MV-4-11 (cell line): Measurements from ENCODE around the gene HOXA9.

ENCODE experiments used
- DNase-seq: peaks from one replicate; lab custom pipeline; 2025; lab: John Stamatoyannopoulos, UW

Gene HOXA9

DNA sequence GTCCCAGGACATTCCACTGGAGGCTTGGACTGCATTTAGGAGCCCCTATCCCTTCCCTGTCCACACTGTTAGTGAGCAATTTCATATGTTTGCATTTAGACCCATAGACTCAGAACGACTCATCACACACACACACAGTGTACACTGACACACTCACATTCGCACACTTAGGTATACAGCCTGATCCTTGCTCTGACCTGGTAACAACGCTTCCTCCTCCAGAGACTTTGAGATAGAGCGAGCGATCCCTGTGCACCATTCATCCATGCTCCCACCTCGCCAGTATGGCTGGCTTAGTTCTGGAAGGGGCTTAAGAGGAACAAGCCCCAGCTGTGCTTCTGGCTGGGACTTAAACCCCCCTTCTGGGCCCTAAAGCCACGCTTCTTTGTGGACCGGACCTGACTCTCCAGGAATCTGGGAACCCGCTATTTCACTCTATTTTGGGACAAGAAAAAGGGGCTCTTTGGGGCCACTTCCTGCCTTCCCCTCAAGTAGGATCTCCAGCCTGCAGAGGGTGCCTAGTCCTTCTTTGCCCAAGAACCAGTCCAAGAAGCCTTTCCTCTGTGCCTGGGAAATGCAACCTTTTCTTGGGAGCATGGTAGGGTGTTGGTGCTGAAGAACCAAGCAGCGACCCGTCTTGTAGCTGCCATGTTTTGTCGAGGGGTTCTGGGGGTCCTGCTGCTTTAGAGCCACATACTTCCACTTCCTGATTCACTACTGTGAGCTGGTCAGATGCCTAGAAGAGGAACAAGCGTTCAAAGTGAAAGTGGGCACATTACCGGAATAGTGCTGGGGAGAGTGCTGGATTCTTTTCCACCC, 35.6 kb upstream of the HOXA9 start:
- DNase-seq: peak; percentile 83

GRCh38 chr7:27199849-27200760, 34.8 kb upstream of the HOXA9 start, which contains the start of gene HOXA13:
TSS of gene HOXA13 (minus strand) at chr7:27200091. CDS start at chr7:27200077, 14 bp downstream.
- no peak for DNase-seq

DNA sequence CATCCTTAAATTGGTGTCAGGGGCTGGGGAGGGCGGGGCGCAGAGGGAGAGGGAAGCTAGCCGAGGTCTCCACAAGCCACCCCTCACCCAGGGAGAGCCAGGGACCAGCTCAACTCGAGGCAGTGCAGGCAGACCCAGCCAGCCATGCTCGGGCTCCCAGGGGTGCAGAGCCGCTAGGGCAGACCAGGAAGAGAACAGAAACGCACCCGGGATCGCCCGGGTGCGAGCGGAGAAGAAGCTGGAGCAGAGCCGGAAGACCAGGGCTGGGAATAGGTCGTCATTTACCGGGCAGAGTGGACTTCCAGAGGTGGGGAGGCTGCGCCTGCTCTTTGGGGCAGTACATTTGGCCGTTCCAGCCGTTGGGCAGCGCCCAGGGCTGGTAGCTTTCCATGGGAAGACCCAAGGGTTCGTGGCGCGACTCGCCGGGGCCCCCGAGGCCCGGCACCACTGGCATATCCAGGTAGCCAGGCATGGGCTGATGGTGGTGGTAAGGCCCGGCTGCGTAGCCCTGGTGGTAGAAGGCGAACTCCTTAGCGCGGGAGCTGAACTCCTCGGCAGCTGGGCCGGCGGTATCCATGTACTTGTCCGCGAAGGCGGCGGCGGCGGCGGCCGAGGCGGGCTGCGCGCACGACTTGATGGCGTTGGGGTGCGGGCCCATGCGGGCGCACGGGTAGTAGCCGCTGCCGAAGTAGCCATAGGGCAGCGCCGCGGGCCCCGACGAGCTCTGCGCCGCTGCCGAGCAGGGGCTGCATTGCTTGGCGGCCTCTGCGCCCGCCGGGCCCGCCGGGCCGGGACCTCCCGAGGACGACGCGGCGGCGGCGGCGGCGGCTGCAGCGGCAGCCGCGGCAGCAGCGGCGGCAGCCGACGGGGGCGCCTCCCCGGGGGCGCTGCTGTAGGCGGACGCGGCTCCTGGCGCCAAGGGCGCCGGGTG, 33.8 kb upstream of the HOXA9 start:
- DNase-seq: no peak

- DNase-seq: no peak
These were observed 33.0 kb upstream of the HOXA9 start for GRCh38 chr7:27198138-27198841.

DNA sequence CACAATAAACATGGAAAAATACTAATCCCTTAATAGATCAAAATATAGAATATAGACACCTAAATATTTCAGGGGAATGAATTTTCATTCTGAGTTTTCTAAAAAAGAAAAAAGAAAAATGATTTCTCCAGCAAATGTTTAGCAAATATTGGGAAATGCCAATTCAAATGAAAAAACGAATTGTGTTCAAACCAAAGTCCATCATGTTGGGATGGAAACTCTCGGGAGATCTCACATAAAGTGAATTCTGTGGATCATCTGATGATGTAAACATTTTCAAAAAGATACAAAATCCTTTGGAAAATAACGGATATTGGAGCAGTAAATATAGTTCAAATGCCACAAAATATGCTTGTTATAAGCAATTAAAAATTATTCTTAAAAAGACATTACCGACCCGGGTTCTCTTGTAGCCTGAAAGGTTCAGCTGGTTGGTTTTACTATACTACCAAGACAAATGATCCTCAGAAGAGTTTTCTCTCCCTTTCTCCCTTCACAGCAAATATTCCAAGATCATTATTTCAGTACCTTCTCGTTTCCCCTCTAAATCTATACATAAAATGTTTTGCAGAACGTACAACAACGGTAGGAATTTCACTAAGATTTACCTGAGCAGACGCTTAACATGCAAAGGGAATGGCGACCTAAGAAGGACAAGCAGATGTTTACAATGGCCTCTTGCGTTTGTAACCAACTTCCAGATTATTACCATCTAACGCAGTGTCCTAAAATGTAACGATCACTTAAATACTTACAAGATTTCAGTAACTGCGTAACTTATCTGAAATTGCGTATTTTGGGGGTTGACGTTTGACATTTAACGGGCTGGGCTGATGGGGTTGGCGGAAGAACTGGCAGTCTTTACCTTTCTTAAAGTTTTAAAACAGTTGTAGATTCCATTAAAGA, 32.1 kb upstream of the HOXA9 start:
- DNase-seq: no peak

GRCh38 chr7:27196287-27196767, 31.0 kb upstream of the HOXA9 start:
- peak; percentile 56 for DNase-seq

DNA sequence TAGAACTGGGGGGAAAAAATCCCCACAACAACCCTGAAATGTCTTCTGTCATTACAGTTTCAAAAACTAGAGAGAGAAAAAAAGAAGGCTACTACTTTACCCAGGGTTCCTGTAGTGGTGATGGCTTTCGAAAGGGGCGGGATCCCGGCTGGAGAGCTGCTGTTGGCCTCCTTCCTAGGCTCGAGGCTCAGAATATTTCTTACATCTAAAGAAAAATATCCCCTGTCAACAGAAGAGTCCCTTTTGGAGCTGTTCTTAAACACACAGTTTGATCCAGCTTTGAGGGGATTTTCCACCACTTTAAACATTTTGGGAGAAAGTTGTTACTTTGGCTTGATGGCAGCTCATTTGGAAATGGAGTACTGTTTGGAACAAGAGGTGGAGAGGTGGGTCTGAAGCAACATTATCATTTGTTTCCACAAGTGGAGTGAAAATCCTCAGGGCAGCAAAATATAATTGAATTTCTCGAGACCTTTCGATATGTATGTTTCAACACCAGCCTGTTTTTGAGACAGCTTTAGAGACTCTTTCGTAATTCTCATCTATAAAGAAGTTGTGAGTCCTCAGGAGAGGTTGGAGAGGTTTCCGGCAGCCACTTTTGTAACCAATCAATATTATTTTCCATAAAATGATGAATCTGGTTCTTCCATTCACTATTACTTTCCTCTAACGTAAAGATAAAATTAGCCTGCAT, 29.5 kb upstream of the HOXA9 start:
- peak; percentile 14 for DNase-seq

GRCh38 chr7:27194002-27194352, 28.6 kb upstream of the HOXA9 start:
- no peak for DNase-seq

DNA sequence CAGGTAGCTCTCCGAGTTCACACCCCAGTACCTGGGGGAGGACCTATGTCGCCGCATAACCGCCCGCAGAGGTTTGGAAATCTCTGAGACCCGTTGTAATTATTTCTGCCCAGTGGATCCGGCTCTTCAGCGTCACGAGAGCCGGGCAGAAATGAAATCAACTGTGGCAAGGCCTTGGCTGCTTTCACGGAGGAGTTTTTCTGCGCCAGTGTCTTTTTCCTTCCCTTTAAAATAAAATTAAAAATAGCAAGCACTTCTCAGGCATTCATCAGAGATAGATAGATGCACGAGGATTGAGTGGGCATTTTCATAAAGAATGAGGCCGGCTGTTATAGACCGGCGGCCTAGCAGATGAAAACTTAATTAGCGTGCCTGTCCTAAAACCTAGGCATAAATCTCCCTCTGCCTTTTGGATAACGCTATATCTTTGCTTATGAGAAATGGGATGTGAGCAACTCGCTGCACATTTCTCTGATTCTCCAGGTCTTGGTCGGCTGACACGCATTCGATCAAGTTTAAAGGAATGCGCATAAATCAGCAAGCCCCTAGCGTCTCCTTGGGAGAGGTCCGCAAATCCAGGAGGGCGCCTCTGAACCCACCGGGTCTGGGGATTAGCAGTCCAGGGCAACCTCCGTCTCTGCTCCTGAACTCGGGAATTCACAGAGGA, 28.1 kb upstream of the HOXA9 start:
- DNase-seq: no peak

DNA sequence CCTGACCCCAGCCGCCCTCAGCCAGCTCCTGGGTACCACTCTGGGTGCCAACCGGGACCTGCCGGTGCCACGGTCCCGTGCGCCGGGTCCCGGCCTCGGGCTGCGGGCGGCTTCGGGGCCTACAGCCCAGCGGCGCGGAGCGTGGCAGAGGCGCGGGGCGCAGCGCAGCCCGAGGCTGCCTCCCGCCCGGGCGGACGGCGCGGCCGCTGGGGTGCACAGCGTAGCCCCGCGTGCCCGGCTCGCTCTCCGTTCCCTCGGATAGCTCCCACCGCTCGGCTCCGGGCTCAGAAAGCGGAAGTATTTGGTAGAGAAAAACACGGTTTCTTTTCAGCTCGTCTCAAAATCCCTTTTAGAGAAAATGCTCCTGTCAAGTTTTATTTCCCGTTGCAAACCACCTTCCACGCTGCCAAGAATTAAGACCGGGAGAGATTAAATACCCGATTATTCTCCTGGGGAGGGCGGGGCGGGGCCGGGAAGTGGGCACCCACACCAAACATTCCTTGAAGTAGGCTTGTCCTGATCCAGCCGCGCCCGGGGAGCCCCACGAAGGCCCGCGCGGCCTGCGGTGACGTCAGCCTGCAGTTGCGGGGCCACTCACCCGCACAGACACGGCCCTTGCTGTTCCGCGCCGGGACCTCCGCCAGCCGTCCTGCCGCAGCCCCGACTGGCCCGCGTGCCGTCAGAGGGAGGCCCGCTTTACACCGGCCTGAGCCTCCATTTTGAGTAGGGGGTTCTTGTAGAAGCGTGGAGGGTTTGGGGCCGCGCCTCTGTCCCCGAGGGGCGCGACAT, 27.4 kb upstream of the HOXA9 start:
- DNase-seq: peak; percentile 59

DNA sequence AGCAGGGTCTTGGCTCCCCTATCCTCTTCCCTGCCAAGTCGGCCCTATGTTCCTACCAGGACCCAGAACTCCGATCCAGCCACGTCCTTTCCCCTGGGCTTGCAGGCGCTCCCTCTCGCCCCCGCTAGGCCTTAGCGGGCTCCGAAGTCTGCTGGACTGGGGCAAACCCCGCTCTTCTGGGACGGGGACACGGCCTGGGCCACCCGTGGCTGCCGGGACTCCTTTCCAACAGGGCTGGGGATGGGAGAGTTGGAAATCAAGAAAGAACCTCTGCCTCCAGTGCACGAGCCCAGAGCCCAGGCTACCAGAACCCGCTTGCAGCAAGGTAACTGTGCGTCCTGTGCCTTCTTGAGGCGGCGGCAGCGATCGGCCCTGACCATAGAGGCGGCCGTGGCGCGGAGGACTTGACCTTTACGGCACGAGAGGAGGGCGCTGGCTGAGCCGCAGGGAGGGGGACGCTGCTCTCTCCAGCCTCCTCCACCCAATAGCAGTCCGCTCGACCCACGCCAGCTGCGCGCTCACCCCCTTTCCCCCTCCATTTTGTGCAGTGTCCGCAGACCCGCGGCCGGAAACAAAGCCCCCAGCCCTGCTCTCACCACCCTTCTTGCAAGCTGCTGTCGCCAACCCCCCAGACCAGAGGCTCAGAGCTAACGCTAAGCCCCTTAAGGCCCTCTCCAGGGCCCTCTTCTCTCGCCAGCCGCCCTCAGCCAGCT, 26.7 kb upstream of the HOXA9 start:
- no peak for DNase-seq

DNA sequence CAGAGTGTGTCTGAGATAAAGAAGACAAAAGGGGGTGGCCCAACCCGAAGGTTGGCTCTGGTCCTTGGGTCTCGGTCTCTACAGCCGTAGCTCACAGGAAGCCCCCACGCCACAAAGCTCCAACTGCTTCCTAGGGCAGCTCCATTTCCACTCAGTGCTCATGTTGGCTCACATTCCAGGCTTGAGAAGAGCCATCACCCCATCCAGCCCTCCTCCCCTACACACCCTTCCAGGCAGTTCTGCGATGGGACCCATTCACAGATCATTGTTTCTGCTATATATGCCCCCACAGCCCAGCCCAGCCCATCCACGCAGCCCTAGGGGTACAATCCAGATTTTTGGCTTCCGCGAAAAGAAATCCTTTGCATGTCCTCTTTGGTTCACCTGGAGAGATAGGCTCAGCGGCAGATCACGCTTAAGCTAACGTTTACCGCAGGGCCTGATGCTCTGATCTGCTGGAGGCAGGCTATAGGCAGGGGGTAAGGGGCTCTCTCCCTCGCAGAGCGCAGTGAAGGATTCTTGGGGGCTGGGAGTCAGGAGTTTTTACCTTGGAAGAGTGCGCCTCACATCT, 25.9 kb upstream of the HOXA9 start:
- DNase-seq: no peak

DNA sequence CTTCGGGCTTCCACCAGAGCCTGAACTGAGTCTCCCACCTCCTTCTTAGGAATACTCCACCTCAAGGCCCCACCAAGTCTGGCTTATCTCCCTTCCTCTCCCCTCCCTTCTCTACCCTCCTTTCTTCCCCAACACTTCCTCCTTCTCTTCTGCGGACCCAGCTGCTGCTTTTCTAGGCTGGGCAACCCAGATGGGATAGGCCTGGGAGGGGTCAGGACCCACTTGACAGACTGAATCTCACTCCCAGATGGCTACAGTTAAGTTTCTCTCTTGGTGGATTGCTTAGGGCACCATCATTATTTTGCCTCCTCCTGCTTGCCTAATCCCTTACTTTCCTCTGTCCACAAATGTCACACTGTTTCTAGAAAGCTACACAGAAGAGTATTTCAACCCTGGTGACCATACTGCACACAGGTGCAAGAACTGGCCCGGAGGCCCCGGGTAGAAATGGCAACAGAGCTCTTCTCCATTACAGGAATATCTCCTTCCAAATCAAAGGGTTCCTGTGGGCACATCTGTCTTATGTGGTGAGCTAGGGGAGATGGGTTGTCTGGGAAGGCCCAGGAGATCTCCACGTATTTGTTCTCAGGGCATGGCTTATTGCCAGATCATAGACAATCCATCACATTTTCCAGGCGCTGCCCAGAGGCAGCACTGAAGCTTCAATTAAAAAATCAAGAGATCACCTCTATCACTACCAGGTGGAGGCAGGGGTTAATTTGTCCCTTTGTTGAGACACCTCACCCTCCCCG, 24.8 kb upstream of the HOXA9 start:
- no peak for DNase-seq

DNA sequence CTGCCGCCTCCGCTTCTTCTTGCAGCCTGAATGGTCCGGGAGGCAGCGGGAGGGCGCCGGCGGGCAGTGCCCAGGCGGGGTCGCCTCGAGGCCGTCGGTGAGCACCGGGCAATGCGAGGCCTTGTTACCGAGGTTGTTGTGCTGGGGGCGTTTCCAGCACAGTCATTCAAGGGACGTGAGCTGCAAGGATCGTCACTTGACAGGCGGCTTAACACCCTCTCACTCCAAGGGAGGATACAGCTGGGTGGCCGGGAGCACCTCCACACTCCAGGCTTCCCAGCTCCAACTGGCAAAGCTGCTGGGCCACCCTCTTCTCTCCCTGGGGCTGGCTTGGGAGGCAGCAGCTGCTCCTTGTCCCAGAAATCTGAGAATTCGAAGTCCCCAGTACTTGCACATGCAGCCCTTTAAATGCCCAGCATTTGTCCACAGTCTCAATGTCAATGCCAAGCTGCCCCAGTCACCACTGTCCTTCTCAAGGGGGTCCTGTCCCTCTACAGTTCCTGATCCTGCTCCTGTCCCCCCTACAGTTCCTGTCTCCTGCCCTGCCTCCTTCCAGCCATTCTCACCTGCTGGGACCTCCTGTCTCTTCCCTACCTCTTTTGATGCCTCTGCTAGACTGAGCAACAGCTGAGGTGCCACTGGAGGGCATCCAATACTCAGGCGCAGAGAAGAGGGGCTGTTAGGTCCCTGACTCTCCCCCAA, 24.1 kb upstream of the HOXA9 start:
- DNase-seq: no peak

DNA sequence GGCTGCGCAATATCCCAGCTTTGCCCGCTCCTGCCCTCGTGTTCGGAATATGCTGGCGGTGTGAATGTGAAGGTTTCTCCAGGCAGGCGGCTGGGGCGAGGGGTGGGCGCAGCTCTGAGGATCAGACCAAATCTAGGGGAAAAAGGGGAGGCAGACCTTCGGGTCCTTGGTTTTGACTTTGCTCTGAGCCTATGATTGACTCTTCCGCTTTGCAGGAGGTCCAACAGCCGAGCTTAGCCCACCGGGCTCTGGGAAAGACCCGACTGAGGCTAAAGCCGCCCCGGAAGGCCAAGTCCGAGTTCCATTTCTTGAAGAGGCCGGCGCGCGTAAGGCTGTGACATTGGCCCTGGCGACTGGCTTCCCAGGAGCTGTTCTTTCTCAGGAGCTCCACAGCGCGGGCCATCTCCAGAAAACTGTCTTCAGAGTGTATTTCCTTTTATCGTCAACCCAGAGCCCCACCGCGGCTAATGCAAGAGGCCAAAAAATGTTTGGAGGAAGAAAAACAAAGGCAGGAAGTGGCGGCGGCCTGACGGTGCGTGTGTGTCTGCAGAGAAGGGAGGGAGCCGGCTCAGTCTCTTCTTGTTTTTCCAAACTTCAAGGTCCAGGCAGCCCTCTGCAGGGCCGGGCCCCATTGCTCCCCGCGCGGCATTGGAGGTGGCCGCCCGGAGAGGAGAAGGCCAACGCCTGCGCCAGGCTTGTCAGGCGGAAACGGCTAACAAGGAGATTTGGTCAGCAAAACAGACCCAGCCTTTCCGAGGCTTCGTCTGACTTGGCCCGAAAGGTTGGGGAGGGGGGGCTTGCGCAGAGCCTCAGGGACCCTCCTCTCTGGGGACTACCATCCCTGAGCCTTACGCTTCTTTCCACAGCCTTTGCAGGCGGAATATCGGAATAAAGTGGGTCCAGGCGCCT, 23.3 kb upstream of the HOXA9 start:
- DNase-seq: peak; percentile 55
